Measurements from ENCODE around the gene CSF2RB.
"Not testable (repeated sequence)": the region's sequence is repeated elsewhere in the genome, so short reads cannot be mapped to it uniquely, and the experiment has no call there.

Gene CSF2RB

DNA sequence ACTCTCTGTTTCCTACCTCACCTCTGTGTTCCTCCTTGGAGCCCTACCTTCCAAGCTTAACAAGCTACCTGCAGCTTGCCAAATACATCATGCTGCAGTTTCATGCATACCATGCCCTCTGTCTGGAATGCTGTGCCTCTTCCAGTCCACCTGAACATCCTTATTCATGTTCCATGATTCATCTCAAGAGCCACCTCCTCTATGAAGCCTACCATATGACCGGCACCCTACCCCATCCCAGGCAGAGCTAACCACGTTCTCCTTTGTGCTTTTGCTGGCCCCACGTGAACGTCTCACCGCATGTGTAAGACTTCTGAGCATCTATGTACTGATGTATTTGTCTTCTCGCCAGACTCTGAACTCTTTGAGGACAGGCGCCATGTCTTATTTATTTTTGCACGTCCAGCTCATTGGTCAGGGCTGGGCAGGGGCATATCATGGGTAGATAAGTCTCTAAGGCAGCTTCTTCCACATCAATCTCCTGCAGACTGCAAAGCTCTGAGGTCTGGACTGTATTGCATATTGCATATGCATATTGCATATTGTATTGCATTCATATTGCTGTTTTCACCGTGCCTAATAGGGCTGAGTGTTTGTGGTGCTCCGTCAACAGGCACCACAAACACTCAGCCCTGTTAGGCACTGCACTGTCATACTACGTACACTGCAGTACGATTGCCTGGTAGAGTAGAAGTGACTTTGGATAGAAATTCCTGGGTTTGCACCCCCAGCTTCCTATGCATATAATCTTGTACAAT, 74.8 kb downstream of the CSF2RB start:
- H3K27me3 Mint-ChIP-seq: peaks cover 45% of the 10 kb centered on the region
- H3K36me3 Mint-ChIP-seq (ENCODE audit: low read depth): no peaks in the 10 kb centered on the region
- H3K9me3 Mint-ChIP-seq: peaks cover 9% of the 10 kb centered on the region
- intact Hi-C loops (cut with micrococcal nuclease): no loop called here
- H3K27ac Mint-ChIP-seq: no peak overlapping the region
- H3K4me1 Mint-ChIP-seq (ENCODE audit: low read depth): peaks cover 6% of the 10 kb centered on the region
- H3K4me3 Mint-ChIP-seq: no peak overlapping the region

DNA sequence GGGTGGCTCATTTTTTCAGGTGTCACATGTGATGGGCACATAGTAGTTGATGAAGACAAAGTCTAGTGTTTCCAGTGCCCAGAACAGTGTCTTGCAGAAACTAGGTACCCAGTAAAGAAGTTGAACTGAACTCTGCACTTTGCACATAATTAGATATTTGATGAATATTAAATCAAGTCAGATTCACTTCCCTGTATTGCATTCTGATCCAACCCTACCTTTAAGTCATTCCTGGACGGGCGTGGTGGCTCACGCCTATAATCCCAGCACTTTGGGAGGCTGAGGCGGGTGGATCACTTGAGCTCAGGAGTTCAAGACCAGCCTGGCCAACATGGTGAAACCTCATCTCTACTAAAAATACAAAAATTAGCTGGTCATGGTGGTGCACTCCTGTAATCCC, 75.6 kb downstream of the CSF2RB start:
- H3K27me3 Mint-ChIP-seq: peaks cover 47% of the 10 kb centered on the region
- intact Hi-C loops (cut with micrococcal nuclease); H3K4me1 Mint-ChIP-seq (ENCODE audit: low read depth); H3K4me3 Mint-ChIP-seq; H3K36me3 Mint-ChIP-seq (ENCODE audit: low read depth); H3K27ac Mint-ChIP-seq; H3K9me3 Mint-ChIP-seq: not testable (repeated sequence)

All from dendritic cell treated with granulocyte-macrophage colony-stimulating factor and Interleukin-4, amounts not matched to agents 40 ng/mL and 50 ng/mL, for 4 days (primary cell).